Measurements from ENCODE around the gene MYH9.

MYH9 gene

DNA sequence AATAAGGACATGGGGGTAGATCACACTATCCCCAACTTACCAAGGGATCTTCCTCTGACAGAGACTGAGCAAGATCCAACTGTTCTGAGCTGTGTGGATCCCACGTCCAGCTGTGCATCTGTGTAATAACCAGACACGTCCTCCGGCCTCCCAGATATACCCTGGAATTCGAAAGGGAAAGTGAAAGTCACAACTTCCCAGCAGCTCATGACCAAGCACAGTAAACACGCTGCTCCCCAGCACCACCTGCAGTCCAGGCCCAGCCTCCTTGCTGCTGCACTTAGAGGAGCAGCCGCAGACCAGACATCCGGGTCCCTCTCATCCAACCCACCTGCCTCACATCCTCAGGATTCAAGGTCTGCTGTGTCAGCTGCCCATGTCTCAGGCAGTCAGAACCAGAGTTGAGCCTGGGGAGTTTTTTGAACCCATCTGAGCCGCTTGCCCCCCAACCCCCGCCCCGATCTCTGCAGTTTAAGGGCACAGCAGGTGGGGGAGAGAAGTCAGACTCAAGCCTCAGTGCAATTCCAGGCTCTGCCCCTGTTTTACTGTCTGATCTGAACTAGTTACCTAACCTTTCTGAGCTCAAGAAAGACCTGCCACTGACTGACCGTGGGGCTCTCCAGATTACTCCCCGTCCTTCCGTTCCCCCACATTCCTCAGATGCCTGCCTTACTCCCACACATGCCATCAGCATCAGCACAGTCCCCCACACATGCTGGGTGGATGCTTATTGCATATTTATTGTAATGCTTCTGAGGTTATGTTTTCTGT lies 148.2 kb downstream of the MYH9 start, which contains the start of gene APOL2:
Gene APOL2 (minus strand): TSS at position 127 of the 771 bp plus-strand sequence. CDS start 6,365 bp downstream, outside the sequence.
- DNase-seq: peak; percentile 94

DNA sequence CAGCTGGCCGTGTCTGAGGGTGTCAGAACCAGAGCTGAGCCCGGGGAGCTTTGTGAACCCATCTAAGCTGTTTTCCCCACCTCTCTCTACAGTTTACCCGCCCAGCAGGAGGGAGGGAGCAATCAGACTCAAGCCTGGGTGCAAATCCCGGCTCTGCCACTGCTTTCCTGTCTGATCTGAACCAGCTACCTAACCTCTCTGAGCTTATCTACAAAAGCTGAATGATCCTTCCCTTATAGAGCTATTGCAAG lies 148.7 kb downstream of the MYH9 start:
- no peak for DNase-seq

DNA sequence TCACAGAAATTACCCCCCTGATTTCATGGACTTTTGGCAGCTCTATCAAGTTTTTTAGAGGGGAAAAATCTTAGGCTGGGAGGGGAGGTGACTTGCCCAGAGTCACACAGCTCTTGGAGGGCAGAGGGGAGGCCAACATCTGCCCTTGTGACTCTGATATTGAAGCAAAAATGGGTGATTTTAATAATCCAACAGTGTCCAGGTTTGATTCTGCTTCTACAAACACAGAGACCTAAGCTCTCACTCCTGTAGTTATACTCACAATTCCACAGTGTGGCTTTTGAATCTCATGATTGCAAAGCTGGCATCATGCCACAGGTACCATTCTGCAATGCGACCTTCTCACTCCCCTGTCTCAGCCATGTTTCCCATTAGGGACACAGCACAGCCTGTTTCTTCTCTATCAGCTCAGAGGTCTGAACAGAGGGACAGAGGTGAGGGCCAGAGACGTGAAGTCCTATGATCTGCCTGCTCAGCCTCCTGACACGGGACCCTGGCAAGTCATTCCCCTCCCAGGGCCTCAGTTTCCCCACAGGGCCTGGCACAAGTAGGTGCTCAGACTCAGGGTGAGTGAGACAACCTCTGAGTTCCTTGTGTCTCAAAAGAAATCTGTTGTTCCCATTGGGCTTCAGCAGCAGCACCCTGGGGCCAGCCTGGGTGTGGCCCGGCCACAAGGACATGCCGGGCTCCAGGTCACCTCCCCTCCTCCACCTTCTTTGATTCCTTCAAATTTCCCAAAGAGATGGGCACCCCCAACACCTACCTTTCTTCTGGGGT lies 149.2 kb downstream of the MYH9 start:
- DNase-seq: no peak

DNA sequence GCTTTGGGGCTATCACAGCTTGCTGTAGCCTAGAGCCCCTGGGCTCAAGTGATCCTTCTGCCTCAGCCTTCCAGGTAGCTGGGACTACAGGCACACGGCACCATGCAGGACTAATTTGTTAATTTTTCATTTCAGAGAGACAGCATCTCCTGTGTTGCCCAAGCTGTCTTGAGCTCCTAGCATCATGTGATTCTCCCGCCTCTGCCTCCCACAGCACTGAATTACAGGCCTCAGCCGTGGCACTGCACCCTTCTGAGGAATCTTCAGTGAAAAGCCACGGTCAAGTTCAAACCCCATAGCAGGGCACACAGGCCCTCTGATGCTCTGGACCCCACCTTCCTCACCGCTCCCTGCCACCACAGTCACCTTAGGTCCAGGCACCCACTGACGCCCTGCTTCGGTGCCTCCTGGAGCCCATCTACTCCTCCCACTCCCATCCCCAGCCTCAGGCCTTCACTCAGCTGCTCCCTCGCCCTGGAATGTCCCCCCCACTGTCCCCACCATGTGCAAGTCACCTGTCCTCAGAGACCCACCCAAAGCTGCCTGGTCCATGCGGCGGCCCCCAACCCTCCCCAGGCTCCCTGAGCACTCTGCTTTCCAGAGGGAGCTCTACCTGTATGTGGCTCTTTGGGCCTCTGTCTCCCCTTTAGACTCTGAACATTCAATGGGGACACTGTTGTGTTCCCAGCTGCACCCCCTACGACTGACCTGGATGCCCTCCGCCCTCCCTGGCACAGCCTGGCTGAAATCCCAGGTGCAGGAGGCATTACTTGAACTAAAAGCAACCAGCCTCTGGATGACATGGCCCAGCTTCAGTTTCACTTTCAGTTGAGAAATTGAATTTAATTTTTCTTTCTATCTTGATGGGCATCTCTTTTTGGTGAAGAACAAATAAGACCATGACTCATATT lies 150.1 kb downstream of the MYH9 start:
- DNase-seq: peak; percentile 55

DNA sequence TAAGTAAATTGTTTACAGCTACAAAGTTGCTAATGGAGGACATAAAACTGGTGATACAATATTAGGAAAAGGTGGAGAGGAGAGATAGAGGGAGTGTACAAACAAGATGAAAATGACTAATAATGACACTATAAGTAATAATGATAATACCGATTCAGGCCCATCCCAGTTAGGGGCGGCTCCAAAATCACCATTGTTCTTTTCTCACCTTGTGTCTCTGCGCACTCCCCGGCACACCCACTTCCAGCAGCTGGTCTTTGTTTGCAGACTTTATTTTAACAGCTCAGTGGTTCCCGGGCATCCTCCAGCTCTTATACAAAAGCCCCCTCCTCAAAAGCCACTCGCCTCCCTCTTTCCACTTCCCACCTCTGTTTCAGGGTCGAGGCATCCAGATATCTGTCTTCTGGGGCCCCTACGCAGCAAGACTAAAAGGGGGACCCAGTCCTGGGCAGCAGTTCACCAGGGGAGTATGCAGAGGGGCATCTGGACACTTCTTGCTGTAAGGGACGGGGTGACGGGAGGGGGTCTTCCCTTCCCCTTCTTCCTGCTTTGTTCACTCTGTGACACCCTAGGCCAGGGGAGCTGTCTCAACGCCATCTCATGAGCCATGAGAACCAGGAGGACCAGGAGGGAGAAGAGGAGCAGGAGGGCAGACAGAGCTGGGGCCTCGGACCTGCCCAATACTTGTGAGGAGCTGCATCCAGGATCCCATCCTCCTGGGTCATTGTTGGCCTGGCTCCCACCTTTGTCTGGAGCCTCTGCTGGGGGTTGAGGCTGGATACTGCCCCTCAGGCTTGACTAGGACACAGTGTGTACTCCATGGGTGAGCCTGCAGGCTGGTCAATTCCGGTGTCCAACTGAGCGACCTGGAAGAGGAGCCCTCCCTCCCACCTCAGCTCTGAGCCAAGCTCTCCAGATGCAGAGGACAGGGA lies 151.1 kb downstream of the MYH9 start:
- no peak for DNase-seq

DNA sequence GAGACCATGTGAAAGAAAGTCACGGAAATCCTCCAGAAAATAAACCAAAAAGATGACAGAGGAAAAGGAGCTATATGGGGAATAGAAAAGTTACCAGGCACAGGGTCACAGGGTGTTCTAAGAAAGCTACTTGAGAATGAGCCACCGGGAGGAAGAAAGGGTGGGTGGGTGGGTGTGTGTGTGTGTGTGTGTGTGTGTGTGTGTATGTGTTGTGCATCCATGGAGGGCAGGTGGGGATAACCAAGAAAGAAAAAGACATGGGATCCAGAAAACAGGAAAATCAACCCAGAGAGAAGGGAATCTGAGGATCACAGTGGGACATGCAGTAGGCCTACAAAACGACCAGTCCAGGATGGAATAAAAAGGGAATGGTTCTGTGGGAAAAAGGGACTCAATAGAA lies 152.2 kb downstream of the MYH9 start:
- no peak for DNase-seq

DNA sequence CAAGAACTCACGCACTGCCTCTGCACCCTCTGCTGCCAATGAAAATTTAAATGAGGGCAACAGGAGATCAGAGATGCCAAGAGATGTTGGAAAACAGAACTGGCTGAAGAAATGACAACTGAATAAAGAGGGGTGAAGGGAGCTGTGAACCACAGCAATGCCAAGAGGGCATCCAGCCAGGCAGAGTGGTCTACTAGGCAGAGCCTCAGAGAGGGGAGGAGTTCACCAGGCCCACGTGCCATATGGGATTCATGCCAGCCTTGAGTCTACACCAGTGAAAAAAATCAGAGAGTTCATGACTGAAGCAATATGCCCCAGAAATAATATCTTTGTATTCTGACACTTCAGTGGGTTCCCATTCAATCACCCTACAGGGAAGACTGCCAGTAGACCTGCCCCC lies 152.8 kb downstream of the MYH9 start:
- no peak for DNase-seq

DNA sequence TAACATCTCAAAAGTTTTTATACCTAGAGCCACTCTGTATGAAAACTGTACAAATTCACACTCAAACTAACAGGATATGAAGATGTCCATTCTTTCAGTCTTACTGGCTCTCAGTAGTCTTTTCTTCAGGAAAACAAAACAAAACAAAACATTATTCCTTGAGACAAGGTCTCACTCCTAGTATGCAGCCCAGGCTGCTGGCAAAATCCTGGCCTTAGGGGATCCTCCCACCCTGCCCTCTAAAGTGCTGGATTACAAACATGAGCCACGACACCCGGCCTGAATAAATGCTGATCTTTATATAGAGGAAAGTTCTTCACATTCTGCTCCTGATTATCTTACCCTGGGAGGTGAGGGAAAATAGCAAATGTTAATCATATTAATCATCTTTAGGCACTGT lies 153.6 kb downstream of the MYH9 start:
- no peak for DNase-seq

DNA sequence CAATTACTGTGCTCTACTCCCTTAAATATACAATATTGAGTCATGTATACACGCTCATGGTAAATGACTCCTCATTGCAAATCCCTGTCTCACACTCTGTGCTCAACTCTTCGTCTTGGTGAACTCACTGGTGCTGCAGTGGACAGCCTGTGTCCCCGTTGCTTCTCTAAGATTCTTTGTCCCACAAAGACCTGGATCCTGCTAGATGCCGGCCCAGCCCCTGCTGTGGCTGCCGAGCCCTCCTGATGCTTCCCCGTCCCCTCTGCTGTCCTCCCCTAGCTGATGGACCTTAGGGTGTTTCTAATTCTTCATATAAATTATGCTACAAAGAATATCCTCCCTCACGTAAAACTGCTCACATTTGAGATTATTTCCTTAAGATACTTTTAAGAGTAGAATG lies 154.0 kb downstream of the MYH9 start:
- DNase-seq: no peak

DNA sequence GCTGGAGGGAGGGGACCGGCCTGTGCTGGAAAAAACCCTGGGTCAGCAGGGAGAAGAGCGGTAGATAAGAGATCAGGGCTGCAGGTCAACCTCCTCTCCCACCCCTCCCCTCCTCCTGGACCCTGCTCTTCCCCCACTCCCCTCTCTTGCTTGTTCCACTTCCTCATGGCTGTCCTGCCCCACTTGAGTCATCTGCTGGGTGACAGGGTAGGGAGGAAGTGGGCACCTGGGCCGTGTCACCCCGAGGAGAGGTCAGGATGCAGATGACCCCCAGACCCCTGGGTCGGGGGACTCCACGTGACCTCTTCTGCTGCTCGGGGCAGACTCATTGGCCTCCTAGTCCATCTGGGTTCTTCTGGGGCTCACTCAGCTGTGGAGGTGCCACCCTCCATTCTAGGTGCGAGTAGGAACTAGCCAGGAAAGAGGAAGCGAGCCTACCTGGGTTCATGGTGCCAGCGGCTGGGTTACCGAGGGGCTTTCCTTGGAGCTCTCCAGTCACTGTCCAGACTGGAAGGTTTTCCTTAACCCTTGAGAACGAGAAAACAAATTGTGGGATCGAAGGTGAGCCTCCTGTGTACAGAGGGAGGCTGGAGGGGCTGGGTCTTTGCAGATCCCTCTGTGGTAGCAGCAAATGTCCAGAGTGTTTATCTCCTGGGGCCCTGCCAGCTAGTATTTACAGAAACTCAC lies 154.9 kb downstream of the MYH9 start:
- DNase-seq: no peak

Data from activated CD4-positive, alpha-beta T cell treated with anti-CD3 and anti-CD28 coated beads, Interleukin-2, amount 50 U/mL, for 16 hours (primary cell).